ENCODE data around the gene GALR3.

The GALR3 gene

GRCh38 chr22:37803639-37804351 is 19.4 kb upstream of the GALR3 start:
- no peak for DNase-seq

- DNase-seq = no peak
Measured at GRCh38 chr22:37804352-37804880, 18.8 kb upstream of the GALR3 start.

- DNase-seq = peak; percentile 41 to 74 (median 59)
Measured at GRCh38 chr22:37804881-37805809, 18.0 kb upstream of the GALR3 start.

GRCh38 chr22:37805810-37806277 is 17.3 kb upstream of the GALR3 start:
- no peak for DNase-seq

GRCh38 chr22:37806409-37807333 is 16.5 kb upstream of the GALR3 start:
- peak in 1 of 6 experiments; percentile 13 for DNase-seq

- peak; percentile 53 to 84 (median 70) for DNase-seq
Measured at GRCh38 chr22:37807410-37808293, 15.5 kb upstream of the GALR3 start, which contains the start of gene GCAT. GCAT (plus strand) TSS chr22:37807934; CDS start chr22:37807968, 34 bp downstream.

GRCh38 chr22:37808294-37808657 is 14.9 kb upstream of the GALR3 start:
- DNase-seq = peak in 1 of 6 experiments; percentile 38

GRCh38 chr22:37809672-37810333 is 13.4 kb upstream of the GALR3 start:
- DNase-seq = no peak

GRCh38 chr22:37811867-37812266 is 11.3 kb upstream of the GALR3 start:
- DNase-seq = no peak

GRCh38 chr22:37812869-37813678 is 10.1 kb upstream of the GALR3 start:
- no peak for DNase-seq

- DNase-seq = no peak
Measured at GRCh38 chr22:37815593-37815992, 7.6 kb upstream of the GALR3 start.

GRCh38 chr22:37816543-37817180 is 6.5 kb upstream of the GALR3 start:
- no peak for DNase-seq

GRCh38 chr22:37817705-37818408 is 5.3 kb upstream of the GALR3 start:
- peak; percentile 46 to 80 (median 71) for DNase-seq

GRCh38 chr22:37818409-37819104 is 4.6 kb upstream of the GALR3 start:
- DNase-seq = peak; percentile 18 to 57 (median 48)

GRCh38 chr22:37819105-37819433 is 4.1 kb upstream of the GALR3 start:
- no peak for DNase-seq

- no peak for DNase-seq
Measured at GRCh38 chr22:37820350-37820749, 2.8 kb upstream of the GALR3 start.

GRCh38 chr22:37822079-37822833 is 926 bp upstream of the GALR3 start:
- no peak for DNase-seq
